EL (cell line): ENCODE data around the gene FLNC.

ENCODE experiments used
- DNase-seq: peaks from one replicate; pipeline ENCODE4 v3.0.0-alpha.2; 2016

Gene FLNC

DNA sequence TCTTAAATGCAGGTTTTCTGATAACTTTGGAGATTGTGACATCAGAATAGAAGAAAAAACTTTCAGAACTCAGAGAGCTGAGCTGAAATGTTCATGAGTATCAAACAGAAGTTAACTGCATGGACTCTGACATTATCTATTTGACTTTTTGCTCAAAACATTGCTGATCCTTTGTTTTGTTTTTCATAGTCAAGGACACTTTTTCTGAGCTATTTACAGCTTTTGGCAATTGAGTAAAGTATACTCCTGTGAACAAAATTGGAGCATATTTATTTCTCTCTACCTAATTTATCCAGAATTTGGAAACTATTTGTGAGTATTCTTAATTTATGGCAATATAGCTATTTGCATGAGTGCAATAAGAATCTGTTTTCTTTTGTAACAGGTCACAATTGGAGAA lies 69.2 kb downstream of the FLNC start:
- no peak for DNase-seq

- DNase-seq, result no peak
Observed at GRCh38 chr7:128900237-128900636, 70.0 kb downstream of the FLNC start.

DNA sequence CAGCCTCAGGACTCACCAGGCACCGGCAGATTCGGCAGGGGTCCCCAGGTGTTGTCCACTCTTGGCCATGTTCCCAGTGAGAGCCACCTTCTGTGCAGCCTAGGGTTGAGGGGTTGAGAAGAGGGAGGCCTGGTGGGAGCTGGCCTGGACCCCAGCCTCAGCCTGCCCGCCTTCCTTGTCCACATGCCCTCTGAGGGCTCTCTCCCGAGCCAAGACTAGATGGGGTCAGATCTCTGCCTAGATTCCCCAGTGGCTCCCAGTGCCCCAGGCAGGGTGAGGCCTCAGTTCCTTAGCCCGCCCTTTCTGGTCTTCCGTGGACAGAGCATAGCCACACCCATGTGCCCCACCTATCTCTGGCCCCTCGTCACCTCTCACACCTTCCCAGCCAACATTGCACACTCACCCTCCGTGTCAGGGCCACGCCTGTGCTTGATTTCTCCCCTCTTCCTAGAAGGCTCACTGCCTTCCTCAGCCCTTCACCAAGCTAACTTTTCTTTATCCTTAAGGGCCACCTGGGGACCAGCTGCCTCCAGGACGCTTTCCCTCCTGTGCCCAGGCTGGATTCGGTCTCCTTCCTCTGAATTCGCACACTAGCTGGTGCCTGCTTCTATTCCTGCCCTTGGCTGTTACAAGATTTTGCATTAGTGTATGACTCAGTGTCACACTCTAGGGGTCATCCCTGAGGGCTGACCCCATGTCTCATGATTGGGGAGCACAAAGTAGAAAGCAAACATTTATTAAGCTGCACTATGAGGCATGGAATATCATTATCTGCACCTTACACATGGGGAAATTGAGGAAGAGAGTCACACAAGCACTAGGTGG lies 72.8 kb downstream of the FLNC start:
- peak; percentile 35 for DNase-seq

DNA sequence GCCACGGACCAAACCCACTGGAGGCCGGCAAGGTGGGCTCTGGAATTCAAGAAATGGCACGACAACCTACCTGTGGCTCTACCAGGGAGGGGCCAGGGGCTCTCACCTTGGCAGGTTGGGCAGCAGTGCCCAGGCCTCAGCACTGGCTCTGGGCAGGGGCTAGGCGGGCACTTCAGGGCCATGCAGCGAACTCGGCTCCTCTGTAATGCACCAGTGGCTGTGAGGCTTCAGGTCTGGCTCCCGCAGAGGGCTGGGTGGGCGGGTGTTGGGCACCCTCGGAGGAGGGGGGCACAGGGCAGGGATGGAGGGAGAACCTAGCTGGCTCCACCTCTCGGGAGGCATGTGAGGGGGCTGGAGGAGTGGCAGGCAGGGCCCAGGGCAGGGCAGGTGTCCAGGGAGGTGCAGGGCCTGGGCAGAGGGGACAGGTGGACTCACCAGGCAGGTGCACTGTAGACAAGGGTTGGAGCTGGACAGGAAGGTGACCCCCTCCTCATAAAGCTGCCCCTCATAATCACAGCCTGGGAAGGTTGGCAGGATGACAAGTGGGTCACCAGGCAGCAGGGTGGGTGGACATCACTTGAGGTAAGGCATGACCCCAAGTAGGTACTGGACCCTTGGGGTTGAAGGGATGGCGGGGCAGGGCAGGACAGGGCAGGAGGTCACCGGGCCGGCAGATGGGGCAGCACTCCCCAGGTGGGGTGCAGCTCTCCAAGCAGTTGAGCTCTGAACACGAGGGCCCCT lies 73.6 kb downstream of the FLNC start:
- DNase-seq, result no peak

DNA sequence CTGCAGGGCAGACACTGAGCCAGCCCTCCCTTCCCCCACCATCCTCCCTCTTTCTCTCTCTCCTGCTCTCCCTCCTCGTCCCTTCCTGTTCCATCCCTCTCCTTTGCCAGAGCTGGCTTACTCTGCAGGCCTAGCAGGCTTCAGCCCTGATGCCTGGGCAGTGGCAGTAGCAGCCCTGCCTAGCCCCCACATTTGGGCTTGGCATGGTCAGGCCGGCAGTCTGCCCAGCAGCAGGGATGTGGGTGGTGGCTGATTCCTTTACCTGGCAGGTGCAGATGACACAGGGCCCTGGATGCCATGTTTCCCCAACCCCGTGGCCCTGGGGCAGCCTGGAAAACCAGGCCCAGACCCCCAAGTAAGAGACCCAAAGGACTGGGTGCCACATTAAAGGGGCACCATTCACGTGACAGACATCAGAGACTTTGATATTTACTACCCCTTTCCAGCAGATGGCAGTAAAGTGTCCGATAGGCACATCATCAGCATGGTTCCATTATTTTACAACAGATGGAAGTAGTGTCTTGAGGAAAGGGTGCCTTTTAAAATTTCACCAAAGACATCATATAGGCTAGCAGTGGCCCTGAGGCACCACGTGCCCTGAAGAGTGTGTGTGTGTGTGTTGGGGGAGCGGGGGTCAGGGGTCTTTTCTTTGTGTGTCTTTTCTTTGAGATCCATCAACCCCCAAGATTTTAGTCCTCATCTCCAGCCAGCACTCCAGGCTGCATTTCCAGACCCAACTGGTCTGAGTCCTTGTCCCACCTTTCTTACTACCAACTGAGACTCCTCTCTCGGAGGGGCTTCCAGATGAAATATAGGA lies 74.4 kb downstream of the FLNC start:
- DNase-seq, result peak; percentile 52

DNA sequence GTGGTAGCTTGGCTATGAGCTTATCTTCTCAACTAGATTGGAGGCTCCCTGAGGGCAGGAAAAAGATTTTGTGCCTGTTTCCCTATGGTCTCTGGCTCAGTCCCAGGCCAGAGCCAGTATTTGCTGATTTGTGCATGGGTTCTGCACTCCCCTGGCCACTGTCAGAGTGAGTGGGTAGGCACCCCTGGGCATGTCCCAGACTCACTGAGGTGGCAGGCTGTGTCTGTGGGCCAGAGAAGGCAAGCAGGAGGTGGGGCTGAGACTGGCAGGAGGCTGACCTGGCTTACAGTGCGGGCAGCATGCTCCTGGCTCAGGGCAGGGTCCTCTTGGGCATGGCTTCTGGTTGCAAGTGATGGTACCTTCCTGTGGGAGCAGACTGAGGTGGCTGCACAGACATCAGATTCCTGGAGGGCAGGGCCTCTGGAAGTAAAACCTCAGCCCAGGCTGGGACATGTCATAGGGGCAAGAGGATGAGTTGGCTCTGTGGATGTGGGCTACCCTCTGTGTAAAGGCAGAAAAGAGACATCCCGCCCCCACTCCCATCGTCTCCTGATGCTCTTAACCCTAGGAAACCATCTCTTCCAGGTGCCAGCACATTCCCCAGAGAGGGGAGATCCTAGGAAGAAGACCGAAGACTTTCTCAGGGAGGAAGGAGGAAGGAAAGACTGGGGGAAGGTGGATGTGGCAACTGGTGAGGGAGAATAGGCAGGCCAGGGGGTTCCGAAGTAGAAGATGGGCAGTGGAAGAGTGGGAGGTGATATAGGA lies 76.0 kb downstream of the FLNC start:
- DNase-seq, result no peak

DNA sequence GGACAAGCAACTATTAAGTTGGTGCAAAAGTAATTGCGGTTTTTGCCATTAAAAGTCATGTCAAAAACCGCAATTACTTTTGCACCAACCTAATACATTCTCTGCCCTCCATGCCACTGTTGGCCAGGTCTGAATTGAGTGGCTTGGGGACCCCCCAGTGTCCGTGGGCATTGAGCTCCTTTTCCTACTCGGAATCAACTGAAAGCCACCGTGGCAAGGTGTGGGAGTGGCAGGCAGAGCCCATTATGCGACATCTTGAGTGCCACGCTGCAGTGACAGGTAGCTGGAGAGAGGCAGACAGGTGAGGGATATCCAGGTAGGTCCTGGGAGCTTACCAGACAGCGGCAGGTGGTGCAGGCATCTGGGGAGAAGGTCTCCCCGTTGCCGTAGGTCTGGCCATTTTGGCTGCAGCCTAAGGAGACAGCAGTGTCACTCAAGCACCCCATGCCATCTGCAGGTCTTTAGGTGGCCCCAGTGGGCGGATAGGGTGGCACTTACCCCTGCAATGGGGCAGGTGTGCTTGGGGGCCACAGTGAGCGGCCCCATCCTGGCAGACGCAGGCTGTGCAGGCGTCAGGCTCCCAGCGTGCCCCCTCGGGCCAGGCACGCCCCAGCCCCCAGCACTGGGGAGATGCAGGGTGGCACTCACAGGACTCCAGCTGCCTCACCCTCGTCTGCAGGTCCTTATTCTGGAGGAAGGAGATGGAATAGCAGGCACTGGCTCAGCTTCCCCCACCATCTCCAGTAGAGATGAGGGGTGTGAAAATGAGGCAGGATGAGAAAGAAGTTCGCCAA lies 76.8 kb downstream of the FLNC start:
- no peak for DNase-seq
